PC-9 (cell line): ENCODE measurements around the gene USP36. TPM values are rescaled to one million over a fixed set of nuclear protein-coding genes. Genes with fewer than 3 reads are reported as not detected.

Source experiments
- BruUV-seq: library from RNA; stranded (reverse); fragments of 400-500 nt; replicated peaks from 2 replicates; lab custom pipeline; 2021; lab: Mats Ljungman, UMichigan
- CTCF ChIA-PET: fragments of 300-600 bp; sonication (Branson Sonifier 250); formaldehyde crosslinking; loops from one replicate; lab custom pipeline; 2022; ENCODE audit warnings: antibody characterized with exemption; lab: Charles Lee
- POLR2A ChIA-PET: fragments of 300-600 bp; sonication (Branson Sonifier 250); formaldehyde crosslinking; loops from one replicate; lab custom pipeline; 2022; ENCODE audit warnings: antibody characterized with exemption; ENCODE audit not compliant: unreplicated experiment; lab: Charles Lee
- DNase-seq, 2 experiments: peaks; one replicate each; pipeline versions ENCODE4 v3.0.0 to v3.0.0-alpha.2; 2015 to 2022; ENCODE audit warnings: mixed read lengths in 1 of 2
- H2AFZ ChIP-seq: fragments of 200-600 bp; sonication (generic); 2 replicates; pipeline ENCODE4 v1.8.1; 2017; ENCODE audit warnings: antibody characterized with exemption
- H3F3A ChIP-seq: fragments of 200-600 bp; sonication (generic); 2 replicates; pipeline ENCODE4 v1.8.1; 2017; ENCODE audit warnings: antibody characterized with exemption, mild to moderate bottlenecking, low read depth; ENCODE audit not compliant: insufficient read depth
- H3K27ac ChIP-seq: fragments of 200-600 bp; sonication (generic); 2 replicates; pipeline ENCODE4 v1.6.1; 2016; ENCODE audit warnings: mixed run types
- H3K27me3 ChIP-seq: fragments of 200-600 bp; sonication (generic); 2 replicates; pipeline ENCODE4 v1.6.1; 2016; ENCODE audit warnings: low read depth, mixed run types; ENCODE audit not compliant: insufficient read depth
- H3K36me3 ChIP-seq: fragments of 200-600 bp; sonication (generic); 2 replicates; pipeline ENCODE4 v1.6.1; 2016; ENCODE audit warnings: low read depth, mixed run types
- H3K4me1 ChIP-seq: fragments of 200-600 bp; sonication (generic); replicated peaks from 2 replicates; pipeline ENCODE4 v1.6.1; 2016; ENCODE audit warnings: mixed run types; ENCODE audit not compliant: insufficient read depth
- H3K4me2 ChIP-seq: fragments of 200-600 bp; sonication (generic); 2 replicates; pipeline ENCODE4 v1.6.1; 2017; ENCODE audit warnings: mixed run types
- H3K4me3 ChIP-seq: fragments of 200-600 bp; sonication (generic); 2 replicates; pipeline ENCODE4 v1.6.1; 2016; ENCODE audit warnings: mixed run types
- H3K79me2 ChIP-seq: fragments of 200-600 bp; sonication (generic); 2 replicates; pipeline ENCODE4 v1.6.1; 2017; ENCODE audit warnings: low read depth, mixed run types
- H3K9me2 ChIP-seq: fragments of 200-600 bp; sonication (generic); 2 replicates; pipeline ENCODE4 v1.8.1; 2017; ENCODE audit warnings: mild to moderate bottlenecking; ENCODE audit not compliant: insufficient read depth
- H3K9me3 ChIP-seq: fragments of 200-600 bp; sonication (generic); 2 replicates; pipeline ENCODE4 v1.8.1; 2016; ENCODE audit warnings: low read depth; ENCODE audit not compliant: insufficient read depth
- H4K20me1 ChIP-seq: fragments of 200-600 bp; sonication (generic); 2 replicates; pipeline ENCODE4 v1.8.1; 2017; ENCODE audit not compliant: insufficient read depth
- CTCF ChIP-seq: fragments of 200-600 bp; sonication (generic); conservative IDR thresholded peaks from 2 replicates; pipeline ENCODE4 v1.6.1; 2017; ENCODE audit warnings: mixed run types, antibody characterized with exemption, mild to moderate bottlenecking, moderate library complexity
- EZH2 ChIP-seq: fragments of 200-600 bp; sonication (generic); IDR thresholded peaks from 2 replicates; pipeline ENCODE4 v1.8.0; 2017; ENCODE audit warnings: antibody characterized with exemption, low read depth
- intact Hi-C: fragments of 100-400 bp; cut with micrococcal nuclease; formaldehyde crosslinking; loops from one replicate; pipeline ENCODE4 v1.10.0; 2022; ENCODE audit not compliant: unreplicated experiment
- total RNA-seq: library from RNA; stranded (reverse); gene quantifications from 2 replicates; pipeline ENCODE4 v1.2.3, GENCODE V29; 2021

USP36 gene
- total RNA-seq, 1 experiment from 2014 or later: 46.2 TPM

GRCh38 chr17:78883533-78884131, 43.0 kb upstream of the USP36 start:
- no peak for TF ChIP-seq EZH2
- TF ChIP-seq CTCF: no peak
- CTCF ChIA-PET: interaction anchor here (0.5 to 0.6 kb wide), 2 partner anchors 20 to 859 kb away, joined by 3 read pairs; no protein-coding TSS in a partner anchor

GRCh38 chr17:78883089-78883532, 42.5 kb upstream of the USP36 start:
- H2AFZ ChIP-seq: 0 out of 2 replicates have a peak overlapping the region, but pooled peaks have one; percentile 66
- H3K9me3 ChIP-seq: no peaks in the 10 kb centered on the region
- H3K4me3 ChIP-seq: peak overlapping the region; percentile 39; the same call in 1 of the 2 replicates
- TF ChIP-seq CTCF (no peak), EZH2 (no peak)
- no TSS peak for BruUV-seq
- ChIA-PET CTCF (interaction anchor here (0.5 kb wide), 1 partner anchor 859 kb away, joined by 3 read pairs; no protein-coding TSS in a partner anchor), POLR2A (interaction anchor here (0.7 kb wide), 1 partner anchor 43 kb away, joined by 4 read pairs; no protein-coding TSS in a partner anchor)
- DNase-seq: peak; percentile 90 to 94
- H3K27ac ChIP-seq: peak overlapping the region; percentile 93
- H4K20me1 ChIP-seq: no peaks in the 10 kb centered on the region
- H3K27me3 ChIP-seq: no peaks in the 10 kb centered on the region
- H3K36me3 ChIP-seq: no peaks in the 10 kb centered on the region
- no peaks in the 10 kb centered on the region for H3K9me2 ChIP-seq
- H3K4me2 ChIP-seq: peak overlapping the region; percentile 73
- H3K4me1 ChIP-seq: peaks cover 48% of the 10 kb centered on the region
- intact Hi-C loops: loop anchor here (1.0 to 5.0 kb wide), 3 partner anchors 33 to 49 kb away; partner anchors contain the start of gene USP36
- peaks cover 23% of the 10 kb centered on the region; the same call in 1 of the 2 replicates for H3F3A ChIP-seq
- peaks cover 12% of the 10 kb centered on the region for H3K79me2 ChIP-seq

More at GRCh38 chr17:78883533-78884131, 43.0 kb upstream of the USP36 start:
- Histone ChIP-seq H2AFZ (no peak overlapping the region; the same call in 1 of the 2 replicates), H3K9me2 (no peaks in the 10 kb centered on the region), H3K36me3 (no peaks in the 10 kb centered on the region), H4K20me1 (no peaks in the 10 kb centered on the region), H3K9me3 (no peaks in the 10 kb centered on the region), H3K79me2 (peaks cover 12% of the 10 kb centered on the region), H3K27ac (peak overlapping the region; percentile 93), H3K27me3 (no peaks in the 10 kb centered on the region), H3K4me1 (peaks cover 48% of the 10 kb centered on the region), H3F3A (peaks cover 23% of the 10 kb centered on the region; the same call in 1 of the 2 replicates), H3K4me2 (peak overlapping the region; percentile 73), H3K4me3 (peak overlapping the region; percentile 39; the same call in 1 of the 2 replicates)
- POLR2A ChIA-PET: interaction anchor here (0.6 to 1.0 kb wide), 3 partner anchors 16 to 508 kb away, joined by 3 to 4 read pairs (median 3); no protein-coding TSS in a partner anchor
- peak; percentile 77 to 86 for DNase-seq
- BruUV-seq: no TSS peak
- intact Hi-C loops: loop anchor here (1.0 to 5.0 kb wide), 3 partner anchors 33 to 49 kb away; partner anchors contain the start of gene USP36

GRCh38 chr17:78882540-78883088, 42.0 kb upstream of the USP36 start:
- TF ChIP-seq CTCF (no peak), EZH2 (no peak)
- H3K79me2 ChIP-seq: peaks cover 12% of the 10 kb centered on the region
- H3K4me2 ChIP-seq: peak overlapping the region; percentile 73
- H3K9me2 ChIP-seq: no peaks in the 10 kb centered on the region
- ChIA-PET CTCF (interaction anchor here (0.6 kb wide), 1 partner anchor 23 kb away, joined by 4 read pairs; no protein-coding TSS in a partner anchor), POLR2A (interaction anchor here (0.6 to 0.7 kb wide), 2 partner anchors 44 to 77 kb away, joined by 4 read pairs; no protein-coding TSS in a partner anchor)
- peaks cover 48% of the 10 kb centered on the region for H3K4me1 ChIP-seq
- H3K36me3 ChIP-seq: no peaks in the 10 kb centered on the region
- H3K27ac ChIP-seq: peak overlapping the region; percentile 93
- H4K20me1 ChIP-seq: no peaks in the 10 kb centered on the region
- intact Hi-C loops: loop anchor here (1.0 to 5.0 kb wide), 3 partner anchors 34 to 50 kb away; partner anchors contain the start of gene USP36
- peaks cover 23% of the 10 kb centered on the region; the same call in 1 of the 2 replicates for H3F3A ChIP-seq
- H3K27me3 ChIP-seq: no peaks in the 10 kb centered on the region
- 0 out of 2 replicates have a peak overlapping the region, but pooled peaks have one; percentile 66 for H2AFZ ChIP-seq
- H3K9me3 ChIP-seq: no peaks in the 10 kb centered on the region
- H3K4me3 ChIP-seq: peak overlapping the region; percentile 39; the same call in 1 of the 2 replicates
- TSS peak; percentile 96 for BruUV-seq
- peak; percentile 39 to 51 for DNase-seq
